Neuron (in vitro differentiated cells): ENCODE measurements around the gene TRIM23.
A peak's percentile ranks its signal among the peaks of the same experiment; 100 is the strongest.
"Not testable (repeated sequence)": the region's sequence is repeated elsewhere in the genome, so short reads cannot be mapped to it uniquely, and the experiment has no call there.

Source experiments
- H2AFZ ChIP-seq: one replicate; pipeline ENCODE4 v1.6.1; 2013; ENCODE audit warnings: low read depth, mild to moderate bottlenecking, inconsistent platforms, low read length, moderate library complexity
- H3K27me3 ChIP-seq: one replicate; pipeline ENCODE4 v1.6.1; 2013; ENCODE audit warnings: low read length; ENCODE audit not compliant: insufficient read depth
- H3K36me3 ChIP-seq: one replicate; pipeline ENCODE4 v1.6.1; 2013; ENCODE audit warnings: low read length; ENCODE audit not compliant: insufficient read depth
- H3K4me1 ChIP-seq: one replicate; pipeline ENCODE4 v1.6.1; 2013; ENCODE audit warnings: low read length; ENCODE audit not compliant: insufficient read depth
- H3K4me3 ChIP-seq: 2 replicates; pipeline ENCODE4 v1.5.1; 2013; ENCODE audit warnings: mild to moderate bottlenecking, low read length, moderate library complexity
- H3K9me3 ChIP-seq: one replicate; pipeline ENCODE4 v1.6.1; 2013; ENCODE audit warnings: low read length

The TRIM23 gene

DNA sequence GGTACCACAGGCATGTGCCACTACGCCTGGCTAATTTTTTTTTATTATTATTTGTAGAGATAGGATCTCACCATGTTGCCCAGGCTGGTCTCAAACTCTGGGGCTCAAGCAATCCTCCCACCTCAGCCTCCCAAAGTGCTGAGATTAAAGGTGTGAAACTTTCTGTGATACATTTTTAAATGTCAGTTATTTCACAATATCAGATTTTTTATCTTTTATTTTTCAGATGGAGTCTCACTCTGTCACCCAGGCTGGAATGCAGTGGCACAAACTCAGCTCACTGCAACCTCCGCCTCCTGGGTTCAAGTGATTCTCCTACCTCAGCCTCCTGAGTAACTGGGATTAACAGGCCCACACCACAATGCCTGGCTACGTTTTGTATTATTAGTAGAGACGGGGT is 2.2 kb downstream of the TRIM23 start:
- H3K9me3 ChIP-seq, H3K4me3 ChIP-seq, H3K36me3 ChIP-seq, H2AFZ ChIP-seq, H3K27me3 ChIP-seq: not testable (repeated sequence)
- peaks cover 21% of the 10 kb centered on the region for H3K4me1 ChIP-seq

DNA sequence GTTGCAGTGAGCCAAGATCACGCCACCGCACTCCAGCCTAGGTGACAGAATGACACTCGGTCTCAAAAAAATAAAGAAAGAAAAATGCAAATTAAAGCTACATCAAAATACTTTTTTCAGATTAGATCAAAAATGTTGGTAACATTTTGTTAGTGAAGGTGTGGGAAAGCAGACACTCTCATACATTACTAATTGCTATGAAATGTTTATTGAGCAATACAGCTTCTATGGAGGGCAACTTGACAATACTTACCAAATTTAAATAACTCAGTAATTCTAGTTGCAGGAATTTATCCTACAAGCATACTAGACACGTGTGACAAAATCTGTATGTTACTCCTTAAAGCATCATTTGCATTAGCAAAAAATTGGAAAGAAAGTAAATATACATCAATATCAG is 4.1 kb downstream of the TRIM23 start:
- Histone ChIP-seq H3K27me3 (no peaks in the 10 kb centered on the region), H3K36me3 (peaks cover 11% of the 10 kb centered on the region), H2AFZ (no peak overlapping the region)

DNA sequence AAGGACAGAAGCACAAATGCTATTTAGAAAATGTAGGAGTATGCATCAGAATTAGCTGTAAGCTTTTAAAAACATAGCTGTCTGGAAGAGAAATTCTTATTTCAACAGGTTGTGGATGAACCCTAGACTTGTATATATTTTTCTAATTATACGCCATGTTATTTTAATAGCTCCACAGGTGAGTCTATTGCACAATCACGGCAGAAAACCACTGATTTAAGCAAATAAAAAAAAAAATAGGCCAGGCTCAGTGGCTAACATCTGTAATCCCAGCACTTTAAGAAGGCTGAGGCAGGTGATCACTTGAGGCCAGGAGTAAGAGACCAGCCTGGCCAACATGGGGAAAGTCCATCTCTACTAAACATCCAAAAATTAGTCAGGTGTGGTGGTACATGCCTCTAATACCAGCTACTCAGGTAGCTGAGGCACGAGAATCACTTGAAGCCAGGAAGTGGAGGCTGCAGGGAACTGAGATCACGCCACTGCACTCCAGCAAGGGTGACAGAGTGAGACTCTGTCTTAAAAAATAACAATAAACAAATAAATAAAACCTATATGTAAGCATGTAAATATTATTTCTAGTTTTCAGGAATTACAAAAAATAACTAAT is 11.7 kb downstream of the TRIM23 start:
- H3K4me3 ChIP-seq, result no peak overlapping the region
- H3K27me3 ChIP-seq, result no peaks in the 10 kb centered on the region
- H3K4me1 ChIP-seq, result no peaks in the 10 kb centered on the region
- no peak overlapping the region for H2AFZ ChIP-seq
- no peaks in the 10 kb centered on the region for H3K9me3 ChIP-seq
- peaks cover 54% of the 10 kb centered on the region for H3K36me3 ChIP-seq

More for the DNA sequence above, 4.1 kb downstream of the TRIM23 start:
- Histone ChIP-seq H3K4me1 (peaks cover 14% of the 10 kb centered on the region), H3K9me3 (no peaks in the 10 kb centered on the region), H3K4me3 (no peak overlapping the region)

DNA sequence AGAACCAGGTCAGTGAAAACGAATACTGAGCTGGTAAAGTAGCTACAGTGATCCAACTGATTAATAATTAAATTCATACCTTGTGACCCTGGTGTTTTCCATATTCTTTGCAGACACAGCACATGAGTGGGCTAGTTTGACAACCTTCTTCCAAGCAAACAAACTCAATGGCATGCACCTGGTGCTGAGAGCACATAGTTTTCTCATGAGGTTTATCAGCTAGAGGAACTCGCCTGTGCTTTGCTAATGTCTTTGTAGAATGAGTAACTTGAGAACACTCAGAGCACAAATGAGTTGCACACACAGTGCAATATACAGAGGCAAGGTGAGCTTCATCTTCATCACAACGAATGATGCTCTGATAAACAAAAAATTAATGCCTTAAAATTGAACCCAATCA is 12.6 kb downstream of the TRIM23 start:
- Histone ChIP-seq H3K36me3 (peaks cover 55% of the 10 kb centered on the region), H3K4me1 (no peaks in the 10 kb centered on the region), H2AFZ (no peak overlapping the region), H3K9me3 (no peaks in the 10 kb centered on the region), H3K4me3 (no peak overlapping the region), H3K27me3 (no peaks in the 10 kb centered on the region)

DNA sequence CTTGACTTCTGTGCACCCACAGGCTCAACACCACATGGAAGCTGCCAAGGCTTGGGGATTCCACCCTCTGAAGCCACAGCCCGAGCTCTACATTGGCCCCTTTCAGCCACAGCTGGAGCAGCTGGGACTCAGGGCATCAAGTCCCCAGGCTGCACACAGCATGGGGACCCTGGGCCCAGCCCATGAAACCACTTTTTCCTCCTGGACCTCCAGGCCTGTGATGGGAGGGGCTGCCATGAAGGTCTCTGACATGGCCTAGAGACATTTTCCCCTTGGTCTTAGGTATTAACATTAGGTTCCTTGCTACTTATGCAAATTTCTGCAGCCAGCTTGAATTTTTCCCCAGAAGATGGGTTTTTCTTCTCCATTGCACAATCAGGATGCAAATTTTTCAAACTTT is 22.4 kb downstream of the TRIM23 start:
- H3K27me3 ChIP-seq, H3K4me3 ChIP-seq, H3K4me1 ChIP-seq, H2AFZ ChIP-seq: not testable (repeated sequence)
- Histone ChIP-seq H3K36me3 (peaks cover 66% of the 10 kb centered on the region), H3K9me3 (peaks cover 21% of the 10 kb centered on the region)

DNA sequence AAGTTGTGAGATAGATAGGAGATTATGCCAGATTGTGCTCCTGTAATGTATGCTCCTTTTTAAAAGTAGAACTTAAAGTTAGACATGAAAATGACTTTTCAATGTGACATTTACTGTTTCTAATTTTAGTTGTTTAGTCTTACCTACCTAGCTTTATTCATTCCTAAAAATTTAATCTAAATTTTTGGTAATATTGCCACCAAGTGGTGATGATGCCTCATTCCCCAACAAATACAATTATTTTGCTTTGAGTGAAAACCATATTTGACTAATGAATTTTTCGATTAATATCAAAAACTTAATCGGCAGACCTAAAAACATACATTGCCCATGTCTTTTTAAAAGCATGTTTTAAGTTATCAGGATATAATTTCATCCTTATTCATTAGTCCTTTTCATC is 35.4 kb downstream of the TRIM23 start:
- no peak overlapping the region for H2AFZ ChIP-seq
- no peaks in the 10 kb centered on the region for H3K4me1 ChIP-seq
- no peak overlapping the region for H3K4me3 ChIP-seq
- no peaks in the 10 kb centered on the region for H3K27me3 ChIP-seq
- peaks cover 72% of the 10 kb centered on the region for H3K36me3 ChIP-seq
- H3K9me3 ChIP-seq, result no peaks in the 10 kb centered on the region

DNA sequence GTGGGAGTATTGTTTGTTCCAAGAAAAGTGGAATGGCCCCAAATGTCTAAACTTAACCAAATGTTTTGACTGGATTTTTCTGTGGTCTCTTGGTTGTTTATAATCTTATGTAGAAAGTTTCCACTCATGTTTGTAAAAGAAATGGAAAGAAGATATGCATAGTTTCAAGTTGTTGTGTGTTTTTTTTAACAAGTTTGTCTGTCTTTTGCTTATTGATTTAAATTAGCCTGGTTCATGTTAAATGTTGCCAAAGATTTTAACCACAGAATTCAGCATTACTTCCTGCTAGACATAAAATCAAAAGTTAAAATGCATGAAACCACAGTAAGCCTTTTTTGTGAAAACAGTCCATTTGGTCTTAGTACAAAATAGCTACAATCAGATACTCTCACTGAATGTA is 47.0 kb downstream of the TRIM23 start:
- Histone ChIP-seq H3K4me3 (no peak overlapping the region), H3K36me3 (peaks cover 70% of the 10 kb centered on the region), H3K9me3 (no peaks in the 10 kb centered on the region), H3K27me3 (no peaks in the 10 kb centered on the region), H3K4me1 (no peaks in the 10 kb centered on the region), H2AFZ (no peak overlapping the region)

DNA sequence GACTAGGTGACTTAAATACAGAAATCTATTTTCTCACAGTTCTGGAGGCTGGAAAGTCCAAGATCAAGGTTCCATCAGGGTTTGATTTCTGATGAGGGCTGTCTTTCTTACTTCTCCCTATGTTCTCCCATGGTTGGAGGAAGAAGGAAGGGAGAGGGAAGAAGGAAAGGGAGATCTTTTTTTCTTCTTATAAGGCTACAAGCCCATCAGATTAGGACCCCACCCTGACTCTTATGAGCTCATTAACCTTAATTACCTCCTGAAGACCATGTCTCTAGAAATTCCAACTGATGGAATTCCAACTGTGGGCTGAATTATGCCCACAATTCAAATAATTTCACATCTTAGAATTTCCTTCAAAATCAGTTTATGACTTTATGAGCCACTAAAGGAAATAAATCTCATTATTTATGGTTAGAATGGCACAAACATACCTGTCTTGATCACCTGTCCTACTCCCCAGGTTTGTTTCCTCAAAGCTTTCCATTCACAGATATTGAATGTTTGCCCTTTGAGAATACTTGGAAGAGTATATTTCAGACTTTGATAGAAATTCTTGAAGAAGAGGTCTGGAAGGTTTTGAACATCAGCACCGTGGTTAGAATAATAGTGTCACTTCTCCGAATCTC is 53.4 kb downstream of the TRIM23 start:
- Histone ChIP-seq H2AFZ (no peak overlapping the region), H3K4me1 (no peaks in the 10 kb centered on the region), H3K36me3 (peaks cover 50% of the 10 kb centered on the region), H3K27me3 (no peaks in the 10 kb centered on the region), H3K4me3 (no peak overlapping the region), H3K9me3 (no peaks in the 10 kb centered on the region)

DNA sequence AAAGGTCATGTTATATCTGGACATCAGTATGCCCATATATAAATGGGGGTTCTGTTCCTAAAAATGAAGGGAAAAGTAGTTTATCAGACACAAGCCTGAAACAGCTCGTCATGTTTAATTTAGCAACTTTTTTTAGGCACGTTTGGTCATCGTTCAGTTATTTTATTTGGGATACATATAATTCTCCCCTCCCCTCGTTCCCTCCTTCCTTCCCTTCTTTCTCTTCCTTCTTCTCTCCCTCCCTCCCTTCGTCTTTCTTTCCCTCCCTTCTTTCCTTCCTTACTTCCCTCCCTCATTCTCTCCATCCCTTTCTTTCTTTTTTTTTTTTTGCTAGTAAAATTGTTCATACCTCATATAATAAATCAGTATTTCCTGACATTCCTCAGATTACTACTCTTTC is 57.6 kb downstream of the TRIM23 start:
- peaks cover 16% of the 10 kb centered on the region for H3K4me1 ChIP-seq
- H3K36me3 ChIP-seq, result peaks cover 21% of the 10 kb centered on the region
- no peaks in the 10 kb centered on the region for H3K9me3 ChIP-seq
- H2AFZ ChIP-seq, result no peak overlapping the region
- no peak overlapping the region for H3K4me3 ChIP-seq
- H3K27me3 ChIP-seq, result no peaks in the 10 kb centered on the region

DNA sequence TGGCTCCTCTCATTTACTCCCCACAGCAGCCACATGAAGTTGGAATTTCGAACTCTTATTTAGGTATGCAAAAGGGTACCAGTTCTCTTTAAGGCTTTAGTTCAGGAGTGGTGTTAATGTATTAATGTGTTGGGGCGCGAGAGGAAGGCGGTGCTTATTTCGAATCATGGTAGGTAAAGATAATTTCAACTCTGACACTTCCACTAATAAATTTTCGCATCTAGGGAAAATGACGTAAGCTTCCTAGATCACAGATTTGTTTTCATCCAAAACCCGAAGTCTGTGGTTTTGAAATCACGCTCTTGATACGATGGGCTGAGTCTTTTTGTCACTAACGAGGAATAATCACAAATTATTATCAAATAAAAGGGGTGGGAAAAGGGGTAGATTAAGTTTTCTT is 60.4 kb downstream of the TRIM23 start:
- Histone ChIP-seq H3K36me3 (peaks cover 12% of the 10 kb centered on the region), H3K4me1 (peaks cover 22% of the 10 kb centered on the region), H2AFZ (peak overlapping the region; percentile 76), H3K4me3 (peak overlapping the region; percentile 68), H3K9me3 (no peaks in the 10 kb centered on the region), H3K27me3 (no peaks in the 10 kb centered on the region)

DNA sequence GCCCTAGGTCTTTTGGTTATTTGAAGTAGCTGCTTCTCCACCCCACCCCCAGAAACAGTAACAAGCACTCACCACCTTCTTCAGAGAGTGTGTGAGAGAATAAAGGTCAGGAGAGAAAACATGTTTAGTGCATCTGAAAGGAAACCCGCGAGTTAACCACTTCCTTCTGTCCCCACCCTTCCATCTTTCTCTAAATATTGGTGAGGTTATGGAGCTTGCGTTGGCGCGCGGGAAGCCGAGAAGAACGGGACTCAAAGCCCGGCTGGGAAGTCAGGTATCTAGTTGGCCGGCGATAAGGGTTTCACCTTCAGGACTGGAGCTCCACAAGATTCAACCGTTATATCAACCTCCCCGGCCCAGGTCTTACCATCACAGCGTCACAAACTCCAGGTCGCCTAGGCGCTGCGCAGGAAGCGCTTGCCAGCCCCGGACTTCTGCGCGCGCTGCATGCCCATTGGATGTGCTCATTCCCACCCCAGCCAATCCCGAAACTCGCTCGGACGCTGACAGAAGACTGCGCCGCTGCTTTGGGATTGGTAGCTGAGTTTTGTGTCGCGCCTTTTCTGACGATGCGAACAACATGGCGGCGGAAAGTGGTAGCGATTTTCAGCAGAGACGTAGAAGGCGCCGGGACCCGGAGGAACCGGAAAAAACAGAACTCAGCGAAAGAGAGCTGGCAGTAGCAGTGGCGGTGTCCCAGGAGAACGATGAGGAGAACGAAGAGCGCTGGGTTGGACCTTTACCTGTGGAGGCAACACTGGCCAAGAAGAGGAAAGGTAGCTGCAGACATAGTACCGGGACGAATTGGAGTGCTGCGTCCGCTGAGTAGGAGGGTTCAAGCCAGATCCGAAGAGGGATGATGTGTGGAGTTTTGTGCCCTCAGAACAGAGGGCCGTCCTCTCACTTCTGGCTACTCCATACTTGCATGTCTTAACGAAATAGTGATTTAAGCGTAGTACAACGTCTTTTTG is 61.1 kb downstream of the TRIM23 start, which contains the start of the genes CENPK and PPWD1:
Gene CENPK, minus strand, starts transcription at position 438 of the 971 bp plus-strand sequence. CDS start 8,261 bp downstream, outside the sequence.
Gene PPWD1, plus strand, starts transcription at position 566 of the 971 bp plus-strand sequence. Its CDS starts 15 bp downstream, at position 581.
- Histone ChIP-seq H3K4me1 (peaks cover 22% of the 10 kb centered on the region), H3K36me3 (peaks cover 17% of the 10 kb centered on the region), H3K27me3 (no peaks in the 10 kb centered on the region), H3K4me3 (peak within 1 kb of the TSS; percentile 68), H2AFZ (peak within 1 kb of the TSS; percentile 76), H3K9me3 (no peaks in the 10 kb centered on the region)

DNA sequence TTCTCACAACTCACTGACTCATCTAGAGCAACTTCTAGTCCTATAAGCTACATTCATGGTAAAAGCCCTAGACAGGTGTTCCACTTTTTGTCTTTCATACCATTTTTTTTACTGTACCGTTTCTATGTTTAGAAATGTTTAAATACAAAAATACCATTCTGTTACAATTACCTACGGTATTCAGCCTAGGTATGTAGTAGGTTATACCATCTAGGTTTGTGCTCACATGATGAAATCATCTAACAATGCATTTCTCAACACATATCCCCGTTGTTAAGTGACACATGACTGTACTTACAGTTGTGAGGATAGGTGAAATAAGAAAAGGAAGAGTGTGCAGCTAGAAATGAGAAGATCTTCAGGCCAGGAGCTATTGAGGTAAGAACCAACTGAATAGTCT is 67.4 kb downstream of the TRIM23 start:
- H3K4me1 ChIP-seq, result peaks cover 8% of the 10 kb centered on the region
- H3K9me3 ChIP-seq, result no peaks in the 10 kb centered on the region
- peaks cover 38% of the 10 kb centered on the region for H3K36me3 ChIP-seq
- no peaks in the 10 kb centered on the region for H3K27me3 ChIP-seq
- H2AFZ ChIP-seq, result no peak overlapping the region
- no peak overlapping the region for H3K4me3 ChIP-seq

DNA sequence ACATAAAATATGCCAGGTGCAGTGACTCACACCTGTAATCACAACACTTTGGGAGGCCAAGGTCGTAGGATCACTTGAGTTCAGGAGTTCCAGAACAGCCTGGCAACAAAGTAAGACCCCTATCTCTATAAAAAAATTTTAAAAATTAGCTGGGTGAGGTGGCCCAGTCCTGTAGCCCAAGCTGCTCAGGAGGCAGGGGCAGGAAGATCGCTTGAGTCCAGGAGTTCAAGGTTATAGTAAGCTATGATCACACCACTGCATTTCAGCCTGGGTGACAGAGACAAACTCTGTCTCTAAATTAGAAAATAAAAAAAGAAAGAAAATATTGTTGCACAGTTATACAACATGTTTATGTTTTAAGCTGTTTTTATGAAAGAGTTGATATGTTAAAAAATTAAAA is 68.0 kb downstream of the TRIM23 start:
- Histone ChIP-seq H3K27me3 (no peaks in the 10 kb centered on the region), H3K4me1 (peaks cover 3% of the 10 kb centered on the region), H3K4me3 (no peak overlapping the region), H3K9me3 (no peaks in the 10 kb centered on the region), H3K36me3 (peaks cover 35% of the 10 kb centered on the region), H2AFZ (no peak overlapping the region)
